Activated naive CD8-positive, alpha-beta T cell treated with anti-CD3 and anti-CD28 coated beads, Interleukin-2, amount 10 ng/mL, durations not matched to agents 7 days and 5 days (primary cell): ENCODE results near the gene EHD4. TPM values are rescaled to one million over a fixed set of nuclear protein-coding genes. Genes with fewer than 3 reads are reported as not detected.
A peak's percentile ranks its signal among the peaks of the same experiment; 100 is the strongest.

Source experiments
- ATAC-seq: fragments of 150-1000 bp; cut with Tn5 transposase; one replicate; pipeline ENCODE4 v1.10.0; 2021; ENCODE audit warnings: low read depth, moderate library complexity
- POLR2A ChIA-PET: fragments of 350-600 bp; sonication (Branson Sonifier 250); formaldehyde crosslinking; loops from one replicate; lab custom pipeline; 2021; ENCODE audit warnings: antibody characterized with exemption; lab: Charles Lee
- DNase-seq: peaks from one replicate; pipeline ENCODE4 v3.0.0; 2021
- H3K27ac Mint-ChIP-seq: one replicate; pipeline ENCODE4 v1.8.0; 2022; ENCODE audit warnings: mild to moderate bottlenecking, mixed read lengths
- H3K27me3 Mint-ChIP-seq: one replicate; pipeline ENCODE4 v1.8.0; 2022; ENCODE audit warnings: mild to moderate bottlenecking, moderate library complexity, mixed read lengths
- H3K36me3 Mint-ChIP-seq: one replicate; pipeline ENCODE4 v1.8.0; 2021; ENCODE audit warnings: mild to moderate bottlenecking, mixed read lengths
- H3K4me1 Mint-ChIP-seq: one replicate; pipeline ENCODE4 v1.8.0; 2021; ENCODE audit warnings: mixed read lengths
- H3K4me3 Mint-ChIP-seq: one replicate; pipeline ENCODE4 v1.8.0; 2022; ENCODE audit warnings: mild to moderate bottlenecking, moderate library complexity, mixed read lengths
- H3K9me3 Mint-ChIP-seq: one replicate; pipeline ENCODE4 v1.8.0; 2021; ENCODE audit warnings: mixed read lengths
- total RNA-seq, 2 experiments: library from RNA; stranded (reverse); gene quantifications; one replicate each; pipeline ENCODE4 v1.2.3, GENCODE V29; 2021

EHD4 gene
- total RNA-seq, 2 experiments from 2014 or later = 8.4 to 9.5 TPM

DNA sequence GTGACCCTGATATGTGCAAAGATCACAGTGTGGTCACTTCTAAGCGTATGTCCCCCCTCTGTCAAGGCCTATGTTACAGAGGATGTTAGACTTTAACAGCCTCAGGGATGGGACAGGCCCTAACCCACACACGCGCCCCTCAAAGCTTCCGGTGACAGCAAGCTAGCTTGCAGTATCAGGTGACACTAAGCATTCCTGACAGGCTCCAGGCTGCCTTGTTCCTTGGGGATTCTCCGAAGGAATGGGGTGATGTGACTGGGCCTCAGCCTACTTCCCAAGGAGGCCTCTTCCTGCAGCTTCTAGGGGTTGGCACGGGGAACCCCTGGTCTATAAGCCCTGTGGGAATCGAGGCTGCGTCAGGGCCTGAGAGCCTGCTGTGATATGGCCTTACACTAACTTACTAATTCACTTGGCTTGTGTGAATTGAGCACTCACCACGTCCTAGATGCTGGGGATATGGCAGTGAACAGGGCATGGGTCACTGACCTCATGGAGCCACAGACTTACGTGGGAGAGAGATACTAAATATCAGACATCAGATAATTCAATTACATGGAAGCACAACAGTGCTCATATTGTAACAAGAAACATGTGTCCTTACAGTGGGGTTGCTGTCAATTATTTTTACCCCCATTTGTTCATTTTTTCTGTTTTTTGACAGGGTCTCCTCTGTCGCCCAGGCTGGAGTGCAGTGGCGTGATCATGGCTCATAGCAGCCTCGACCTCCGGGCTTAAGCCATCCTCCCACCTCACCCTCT, 67.1 kb downstream of the EHD4 start:
- DNase-seq (no peak), ATAC-seq (peak; percentile 19)
- Mint-ChIP-seq H3K9me3 (peaks cover 4% of the 10 kb centered on the region), H3K4me1 (peaks cover 4% of the 10 kb centered on the region), H3K4me3 (no peak overlapping the region), H3K27me3 (no peaks in the 10 kb centered on the region), H3K36me3 (peaks cover 19% of the 10 kb centered on the region), H3K27ac (peak overlapping the region; percentile 37)
- POLR2A ChIA-PET = interaction anchor here (0.8 to 1.6 kb wide), 5 partner anchors 32 to 132 kb away, joined by 3 to 10 read pairs (median 4); partner anchors contain the start of gene MAPKBP1

DNA sequence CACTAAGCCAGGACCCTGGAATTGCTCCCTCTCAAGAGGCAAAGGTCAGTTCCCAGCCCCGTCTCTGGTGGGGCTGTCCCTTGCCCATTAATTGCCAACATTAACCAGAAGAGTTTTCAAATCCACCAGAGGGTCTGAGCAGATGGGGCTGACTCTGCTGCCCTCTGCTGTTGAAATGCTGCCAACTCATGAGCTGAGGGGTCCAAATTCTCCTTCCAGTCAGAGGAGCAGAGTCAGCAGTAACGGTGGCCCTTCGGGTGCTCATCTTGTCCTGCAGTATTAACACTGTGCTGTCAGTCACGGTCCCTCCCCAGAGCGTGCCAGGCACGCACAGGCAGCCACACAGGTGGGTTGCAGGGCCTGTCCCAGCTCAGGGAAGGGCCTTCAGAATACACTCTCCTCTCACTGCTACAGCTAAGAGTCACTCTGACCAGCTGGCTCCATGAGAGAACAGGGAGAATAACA, 67.8 kb downstream of the EHD4 start:
- DNase-seq (peak; percentile 70), ATAC-seq (peak; percentile 81)
- POLR2A ChIA-PET = interaction anchor here (0.8 to 1.6 kb wide), 5 partner anchors 33 to 131 kb away, joined by 3 to 10 read pairs (median 4); partner anchors contain the start of gene MAPKBP1
- Mint-ChIP-seq H3K4me3 (no peak overlapping the region), H3K36me3 (peaks cover 18% of the 10 kb centered on the region), H3K9me3 (peaks cover 4% of the 10 kb centered on the region), H3K27ac (peak overlapping the region; percentile 37), H3K27me3 (no peaks in the 10 kb centered on the region), H3K4me1 (peaks cover 4% of the 10 kb centered on the region)

DNA sequence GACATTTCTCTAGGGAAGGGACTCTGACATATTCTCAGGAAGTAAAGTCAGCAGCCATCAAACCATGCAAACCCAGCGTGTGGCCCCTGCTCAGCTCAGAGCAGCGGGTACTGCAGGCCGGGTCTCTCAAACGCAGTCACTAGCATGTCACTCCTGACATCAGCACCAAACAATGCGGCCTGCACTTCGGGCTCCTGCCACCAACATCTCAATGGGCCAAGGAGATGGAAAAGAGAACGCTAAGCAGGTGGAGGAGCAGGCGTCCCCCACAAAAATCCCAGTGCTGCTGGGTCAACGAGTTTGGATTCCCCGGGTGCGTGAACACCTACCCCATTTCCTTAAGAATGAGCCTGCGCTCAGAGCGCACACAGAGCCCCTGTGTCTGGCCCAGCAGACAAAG, 68.6 kb downstream of the EHD4 start:
- H3K27ac Mint-ChIP-seq = no peak overlapping the region

DNA sequence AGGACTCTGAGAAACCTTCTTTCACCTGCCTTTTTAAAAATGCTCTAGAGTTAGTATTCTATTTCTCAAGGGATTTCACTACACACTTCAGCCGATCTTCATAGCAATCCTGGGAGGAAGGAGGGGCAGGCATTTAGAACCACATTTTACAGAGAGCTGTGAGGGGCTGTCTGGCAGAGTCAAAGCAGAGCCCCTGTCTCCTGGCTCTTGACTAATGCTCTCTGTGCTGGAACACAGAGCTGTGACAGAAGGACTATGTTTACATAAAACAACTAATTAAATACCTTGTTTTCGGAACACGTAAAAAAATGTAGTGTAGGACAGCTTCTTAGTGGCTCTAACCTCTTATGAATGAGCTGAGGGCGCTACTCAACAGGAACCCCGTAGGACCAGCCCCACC, 70.9 kb downstream of the EHD4 start:
- Mint-ChIP-seq H3K4me1 (peaks cover 4% of the 10 kb centered on the region), H3K27ac (no peak overlapping the region), H3K9me3 (peaks cover 4% of the 10 kb centered on the region), H3K27me3 (no peaks in the 10 kb centered on the region), H3K4me3 (no peak overlapping the region), H3K36me3 (peaks cover 11% of the 10 kb centered on the region)
- DNase-seq = no peak
- ATAC-seq = no peak
- POLR2A ChIA-PET = interaction anchor here (0.6 kb wide), 1 partner anchor 293 kb away, joined by 5 read pairs; no protein-coding TSS in a partner anchor

More for the DNA sequence above, 68.6 kb downstream of the EHD4 start:
- peaks cover 4% of the 10 kb centered on the region for H3K9me3 Mint-ChIP-seq
- H3K36me3 Mint-ChIP-seq = peaks cover 18% of the 10 kb centered on the region
- H3K4me1 Mint-ChIP-seq = peaks cover 4% of the 10 kb centered on the region
- no peaks in the 10 kb centered on the region for H3K27me3 Mint-ChIP-seq
- H3K4me3 Mint-ChIP-seq = no peak overlapping the region
- POLR2A ChIA-PET = interaction anchor here (0.6 to 1.3 kb wide), 3 partner anchors 34 to 130 kb away, joined by 3 to 10 read pairs (median 4); partner anchors contain the start of gene MAPKBP1
- no peak for DNase-seq
- no peak for ATAC-seq

DNA sequence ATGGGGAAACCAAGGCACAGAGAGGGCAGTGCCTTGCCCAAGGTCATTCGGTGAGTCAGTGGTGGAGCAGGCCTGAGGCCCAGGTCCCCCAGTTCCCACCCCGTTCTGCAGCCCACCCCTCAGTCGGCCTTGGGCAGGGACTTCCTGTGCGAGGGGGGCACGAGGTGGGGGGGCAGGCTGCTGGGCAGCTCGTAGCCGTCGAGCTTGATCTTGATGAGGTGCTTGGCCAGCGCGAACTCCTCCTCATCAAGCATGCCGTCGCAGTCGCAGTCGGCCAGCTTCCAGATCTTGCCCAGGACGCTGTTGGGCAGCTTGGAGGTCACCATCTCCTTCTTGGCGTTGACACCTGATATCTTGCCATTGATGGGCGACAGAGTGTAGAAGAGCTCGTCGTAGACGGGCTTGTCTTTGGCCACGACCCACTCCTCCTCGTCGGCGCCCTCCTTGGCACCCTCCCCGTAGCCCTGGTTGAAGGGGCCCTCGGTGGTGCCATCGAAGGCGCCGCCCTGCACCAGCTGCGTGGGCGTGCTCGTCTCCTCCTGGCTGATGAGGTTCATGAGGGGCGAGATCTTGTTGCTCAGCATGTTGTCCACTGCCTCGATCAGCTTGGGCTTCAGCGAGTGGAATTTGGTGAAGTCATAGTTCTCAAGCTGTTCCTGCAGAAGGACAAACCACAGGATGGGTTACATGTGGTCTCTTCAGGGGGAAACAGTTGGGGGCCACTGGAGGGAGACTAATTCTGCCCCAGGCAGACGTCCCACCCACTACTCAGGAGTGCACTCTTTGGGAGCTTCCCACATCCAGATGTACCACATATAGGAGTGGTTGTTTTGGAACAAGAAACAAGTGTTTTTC, 71.6 kb downstream of the EHD4 start:
- H3K27ac Mint-ChIP-seq = no peak overlapping the region
- POLR2A ChIA-PET = no interaction called here
- no peak for DNase-seq
- H3K27me3 Mint-ChIP-seq = no peaks in the 10 kb centered on the region
- H3K4me1 Mint-ChIP-seq = peaks cover 6% of the 10 kb centered on the region
- peaks cover 6% of the 10 kb centered on the region for H3K36me3 Mint-ChIP-seq
- H3K4me3 Mint-ChIP-seq = no peak overlapping the region
- no peaks in the 10 kb centered on the region for H3K9me3 Mint-ChIP-seq
- ATAC-seq = no peak

DNA sequence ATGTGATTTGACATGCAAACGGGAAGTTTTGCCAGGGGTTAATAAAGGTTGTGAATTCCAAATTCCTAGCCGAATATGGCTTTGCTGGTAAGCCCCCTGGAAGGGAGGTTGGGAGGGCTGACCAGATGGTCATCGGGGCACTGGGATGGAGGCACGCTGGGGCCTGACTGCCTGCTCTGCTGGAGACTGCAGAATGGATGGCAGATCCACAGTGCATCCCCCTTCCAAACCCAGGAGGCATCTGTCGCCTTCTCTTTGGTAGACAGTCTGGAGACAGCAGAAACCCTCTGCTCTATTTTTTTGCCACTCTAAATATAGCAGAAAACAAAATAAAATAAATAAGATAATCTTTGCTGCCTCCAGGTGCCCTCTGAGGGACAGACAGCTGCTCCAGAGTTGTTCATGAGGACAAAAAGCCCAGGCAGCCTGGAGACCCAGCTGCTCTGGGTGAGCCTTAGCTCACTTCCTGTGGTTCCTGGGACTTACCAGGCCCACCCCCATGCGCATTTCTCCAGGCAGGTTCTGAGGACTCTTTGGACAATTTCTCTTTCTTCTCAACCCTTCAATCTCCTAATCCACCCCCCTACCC, 72.4 kb downstream of the EHD4 start:
- ATAC-seq (no peak), DNase-seq (no peak)
- H3K4me1 Mint-ChIP-seq = peaks cover 13% of the 10 kb centered on the region
- H3K27ac Mint-ChIP-seq = peak overlapping the region; percentile 28
- no peak overlapping the region for H3K4me3 Mint-ChIP-seq
- POLR2A ChIA-PET = no interaction called here
- no peaks in the 10 kb centered on the region for H3K27me3 Mint-ChIP-seq
- peaks cover 6% of the 10 kb centered on the region for H3K36me3 Mint-ChIP-seq
- H3K9me3 Mint-ChIP-seq = no peaks in the 10 kb centered on the region

DNA sequence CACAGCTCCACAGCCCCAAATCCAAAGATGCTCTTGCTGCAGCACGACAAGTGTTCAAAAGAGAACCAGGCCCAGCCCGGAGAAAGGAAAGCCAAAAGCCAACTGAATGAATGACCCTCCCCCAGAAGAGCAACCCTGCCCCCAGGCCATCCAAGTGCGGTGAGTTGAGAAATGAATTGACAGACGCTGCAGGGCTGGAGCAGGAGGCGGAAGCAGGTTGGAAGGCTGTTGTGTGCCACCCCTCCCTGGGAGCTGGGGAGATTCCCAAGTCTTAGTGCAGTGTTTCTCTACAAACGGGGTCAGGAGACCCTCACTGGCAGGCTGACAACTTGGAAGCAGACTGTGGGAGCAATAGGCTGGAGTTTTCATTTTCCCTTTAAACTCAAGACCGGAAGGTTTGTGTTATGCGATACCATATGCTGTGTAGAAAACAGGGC, 75.0 kb downstream of the EHD4 start:
- Mint-ChIP-seq H3K27ac (peak overlapping the region; percentile 30), H3K9me3 (no peaks in the 10 kb centered on the region), H3K27me3 (no peaks in the 10 kb centered on the region), H3K4me1 (peaks cover 16% of the 10 kb centered on the region), H3K36me3 (peaks cover 6% of the 10 kb centered on the region), H3K4me3 (no peak overlapping the region)
- ATAC-seq = no peak
- DNase-seq = no peak
- POLR2A ChIA-PET = no interaction called here

DNA sequence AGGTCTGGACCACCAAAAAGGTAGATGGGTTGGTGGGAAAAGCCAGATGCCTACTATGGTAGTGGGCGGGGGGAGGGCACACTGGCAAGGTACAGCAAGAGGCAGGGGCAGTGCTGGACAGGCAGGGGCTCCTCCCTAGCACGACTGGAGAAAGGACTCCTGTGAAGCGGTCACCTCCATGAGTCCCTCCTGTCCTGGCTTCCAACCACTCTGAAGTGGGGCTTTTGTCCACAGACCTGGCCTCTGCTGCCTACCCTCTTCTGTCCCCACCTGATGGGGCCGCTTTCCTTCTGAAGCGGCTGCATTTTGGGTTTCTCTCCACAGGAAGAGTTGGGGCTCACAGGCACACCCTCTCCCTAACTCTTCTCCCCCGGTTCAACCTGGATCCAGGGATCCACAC, 75.8 kb downstream of the EHD4 start:
- H3K4me1 Mint-ChIP-seq = peaks cover 18% of the 10 kb centered on the region
- no peak overlapping the region for H3K4me3 Mint-ChIP-seq
- peaks cover 6% of the 10 kb centered on the region for H3K36me3 Mint-ChIP-seq
- POLR2A ChIA-PET = no interaction called here
- no peak for DNase-seq
- no peaks in the 10 kb centered on the region for H3K9me3 Mint-ChIP-seq
- no peak for ATAC-seq
- H3K27me3 Mint-ChIP-seq = no peaks in the 10 kb centered on the region
- H3K27ac Mint-ChIP-seq = no peak overlapping the region

DNA sequence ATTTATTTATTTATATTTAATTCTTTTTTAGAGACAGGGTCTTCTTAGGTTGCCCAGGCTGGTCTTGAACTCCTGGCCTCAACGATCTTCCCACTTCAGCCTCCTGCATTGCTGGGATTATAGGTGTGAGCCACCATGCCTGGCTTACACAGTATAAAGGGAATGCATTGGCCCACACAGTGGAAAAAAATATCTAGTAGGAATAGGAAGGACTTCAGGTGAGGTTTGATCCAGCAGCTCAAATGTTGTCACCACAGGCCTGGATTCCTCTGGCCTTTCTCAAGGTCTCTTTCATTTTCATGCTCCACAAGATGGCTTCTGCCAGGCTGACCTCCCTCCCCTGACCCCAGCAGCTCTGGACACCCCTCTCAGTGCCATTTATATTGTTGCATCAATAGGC, 76.4 kb downstream of the EHD4 start:
- ATAC-seq = no peak
- Mint-ChIP-seq H3K27me3 (no peaks in the 10 kb centered on the region), H3K4me3 (no peak overlapping the region), H3K9me3 (no peaks in the 10 kb centered on the region), H3K4me1 (peaks cover 18% of the 10 kb centered on the region), H3K36me3 (peaks cover 6% of the 10 kb centered on the region), H3K27ac (peak overlapping the region; percentile 45)
- POLR2A ChIA-PET = interaction anchor here (0.8 to 2.9 kb wide), 5 partner anchors 15 to 122 kb away, joined by 4 to 19 read pairs (median 8); partner anchors contain the start of gene MAPKBP1
- DNase-seq = no peak

DNA sequence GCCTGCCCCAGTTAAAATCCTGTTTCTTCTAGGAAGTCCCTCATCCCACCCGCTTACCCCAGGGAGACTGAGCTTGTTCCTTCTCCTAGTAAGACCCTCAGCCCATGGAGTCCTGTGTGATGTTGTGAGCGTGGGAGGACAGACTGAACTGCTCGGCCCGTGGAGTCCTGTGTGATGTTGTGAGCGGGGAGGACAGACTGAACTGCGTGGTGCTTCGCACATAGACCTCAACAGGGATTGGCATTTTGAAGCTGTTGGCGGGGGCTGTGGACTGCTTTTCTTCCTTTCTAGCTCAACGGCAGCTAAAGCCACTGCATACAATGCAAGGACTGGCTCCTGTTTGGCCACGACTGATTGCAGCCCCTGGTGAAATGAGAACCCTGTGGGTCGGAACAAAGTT, 76.9 kb downstream of the EHD4 start:
- DNase-seq (no peak), ATAC-seq (no peak)
- Mint-ChIP-seq H3K36me3 (peaks cover 6% of the 10 kb centered on the region), H3K4me3 (peak overlapping the region; percentile 77), H3K27me3 (no peaks in the 10 kb centered on the region), H3K4me1 (peaks cover 18% of the 10 kb centered on the region), H3K9me3 (no peaks in the 10 kb centered on the region), H3K27ac (peak overlapping the region; percentile 95)
- POLR2A ChIA-PET = interaction anchor here (0.6 to 2.9 kb wide), 13 partner anchors 10 to 493 kb away, joined by 3 to 19 read pairs (median 5); partner anchors contain the start of genes EHD4 and MAPKBP1

DNA sequence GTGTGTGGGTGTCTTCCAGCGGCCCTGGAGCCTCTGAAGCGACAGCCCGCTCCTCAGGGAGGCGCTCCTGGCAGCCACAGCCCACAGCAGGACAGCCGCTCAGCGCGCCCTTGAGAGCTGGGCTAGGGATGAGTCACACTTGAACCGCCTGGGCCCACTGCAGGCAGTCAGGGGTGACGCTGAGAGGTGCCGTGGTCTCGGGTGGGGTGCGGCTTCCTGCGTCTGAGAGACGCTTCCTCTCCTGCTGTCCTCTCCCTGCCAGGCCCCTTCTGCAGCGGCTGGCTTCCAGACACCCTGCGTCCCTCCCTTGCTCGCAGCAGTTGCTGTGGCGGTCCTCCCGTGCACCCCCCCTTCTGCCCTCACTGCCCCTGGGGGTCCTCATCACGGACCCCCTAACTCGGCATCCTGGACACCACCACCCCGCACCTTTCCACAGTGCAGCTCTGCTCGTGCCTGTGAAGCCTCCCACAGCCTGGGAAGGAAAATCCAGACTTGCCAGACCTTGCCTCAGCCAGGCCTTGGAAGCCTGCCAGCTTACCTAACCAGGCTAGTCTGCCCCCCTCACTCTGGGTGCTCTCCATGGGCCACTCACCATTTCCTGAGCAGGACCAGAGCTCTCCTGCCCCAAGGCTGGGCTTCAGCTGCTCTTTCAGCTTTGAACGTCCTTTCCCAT, 77.4 kb downstream of the EHD4 start:
- no peaks in the 10 kb centered on the region for H3K27me3 Mint-ChIP-seq
- DNase-seq = peak; percentile 84
- peak overlapping the region; percentile 95 for H3K27ac Mint-ChIP-seq
- POLR2A ChIA-PET = interaction anchor here (0.6 to 2.9 kb wide), 16 partner anchors 9 to 492 kb away, joined by 3 to 19 read pairs (median 4); partner anchors contain the start of genes EHD4 and MAPKBP1
- peak overlapping the region; percentile 77 for H3K4me3 Mint-ChIP-seq
- H3K4me1 Mint-ChIP-seq = peaks cover 18% of the 10 kb centered on the region
- ATAC-seq = peak; percentile 100
- peaks cover 6% of the 10 kb centered on the region for H3K36me3 Mint-ChIP-seq
- no peaks in the 10 kb centered on the region for H3K9me3 Mint-ChIP-seq

DNA sequence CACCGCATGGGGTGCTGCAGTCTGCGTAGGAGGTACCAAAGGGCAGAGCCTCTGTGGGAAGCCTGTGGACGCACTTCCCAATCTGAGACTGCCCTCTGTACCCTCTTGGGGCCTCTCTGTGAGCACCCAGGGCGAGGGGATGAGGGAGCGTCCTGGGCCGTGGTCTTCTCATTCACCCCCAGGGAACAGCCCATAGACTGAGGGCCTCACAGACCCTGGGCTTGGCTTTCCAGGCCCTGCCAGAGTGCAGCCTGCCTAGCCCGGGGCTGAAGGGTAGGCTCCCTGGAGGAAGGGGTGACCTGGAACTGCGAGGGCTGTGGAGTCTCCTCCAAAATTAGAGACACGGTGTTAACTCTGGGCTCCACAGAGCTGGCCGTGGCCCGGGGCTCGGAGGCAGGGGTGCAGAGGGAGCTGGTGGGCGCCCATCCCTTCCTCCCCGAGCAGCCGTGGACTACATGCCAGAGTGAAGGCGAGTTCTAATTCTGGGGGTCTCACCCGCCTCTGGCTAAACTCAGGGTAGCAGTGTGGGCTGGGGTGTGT, 78.0 kb downstream of the EHD4 start:
- ATAC-seq (no peak), DNase-seq (no peak)
- Mint-ChIP-seq H3K36me3 (peaks cover 6% of the 10 kb centered on the region), H3K9me3 (no peaks in the 10 kb centered on the region), H3K4me3 (peak overlapping the region; percentile 77), H3K4me1 (peaks cover 18% of the 10 kb centered on the region), H3K27me3 (no peaks in the 10 kb centered on the region), H3K27ac (peak overlapping the region; percentile 95)
- POLR2A ChIA-PET = interaction anchor here (0.6 to 2.9 kb wide), 12 partner anchors 11 to 120 kb away, joined by 3 to 19 read pairs (median 5); partner anchors contain the start of genes EHD4 and MAPKBP1
